NCI-H2171 (cell line): Measurements from ENCODE around the gene RARB.

Experiments
- DNase-seq: peaks from one replicate; lab custom pipeline; 2025; lab: John Stamatoyannopoulos, UW

RARB gene

GRCh38 chr3:25508433-25508832 is 80.4 kb downstream of the RARB start:
- DNase-seq, result no peak

- DNase-seq, result no peak
Observed at GRCh38 chr3:25508901-25509300, 80.8 kb downstream of the RARB start.

- no peak for DNase-seq
Observed at GRCh38 chr3:25510797-25511196, 82.7 kb downstream of the RARB start.

- DNase-seq, result no peak
Observed at GRCh38 chr3:25511972-25512721, 84.1 kb downstream of the RARB start.

GRCh38 chr3:25513642-25514266 is 85.7 kb downstream of the RARB start:
- DNase-seq, result peak; percentile 4

- DNase-seq, result no peak
Observed at GRCh38 chr3:25515171-25515570, 87.1 kb downstream of the RARB start.

GRCh38 chr3:25520926-25521559 is 93.0 kb downstream of the RARB start:
- no peak for DNase-seq

- DNase-seq, result no peak
Observed at GRCh38 chr3:25527336-25527735, 99.3 kb downstream of the RARB start.

- DNase-seq, result no peak
Observed at GRCh38 chr3:25527801-25528200, 99.7 kb downstream of the RARB start.

GRCh38 chr3:25531971-25532370 is 103.9 kb downstream of the RARB start:
- no peak for DNase-seq

- no peak for DNase-seq
Observed at GRCh38 chr3:25532431-25533162, 104.5 kb downstream of the RARB start.

GRCh38 chr3:25533399-25533798 is 105.3 kb downstream of the RARB start:
- no peak for DNase-seq

- no peak for DNase-seq
Observed at GRCh38 chr3:25534007-25534406, 105.9 kb downstream of the RARB start.

GRCh38 chr3:25536521-25537391 is 108.7 kb downstream of the RARB start:
- no peak for DNase-seq

- no peak for DNase-seq
Observed at GRCh38 chr3:25537516-25537915, 109.5 kb downstream of the RARB start.

- DNase-seq, result no peak
Observed at GRCh38 chr3:25540273-25540672, 112.2 kb downstream of the RARB start.

GRCh38 chr3:25542492-25543039 is 114.5 kb downstream of the RARB start:
- no peak for DNase-seq

- DNase-seq, result no peak
Observed at GRCh38 chr3:25547103-25547502, 119.0 kb downstream of the RARB start.

- DNase-seq, result peak; percentile 1
Observed at GRCh38 chr3:25547943-25548674, 120.0 kb downstream of the RARB start.

GRCh38 chr3:25548836-25549235 is 120.8 kb downstream of the RARB start:
- no peak for DNase-seq

GRCh38 chr3:25552251-25552650 is 124.2 kb downstream of the RARB start:
- DNase-seq, result no peak
